ENCODE data around the gene STK17A. TPM values are rescaled to one million over a fixed set of nuclear protein-coding genes. Genes with fewer than 3 reads are reported as not detected.

The STK17A gene
- 18.7 and 27.9 TPM in 2 replicates for total RNA-seq

DNA sequence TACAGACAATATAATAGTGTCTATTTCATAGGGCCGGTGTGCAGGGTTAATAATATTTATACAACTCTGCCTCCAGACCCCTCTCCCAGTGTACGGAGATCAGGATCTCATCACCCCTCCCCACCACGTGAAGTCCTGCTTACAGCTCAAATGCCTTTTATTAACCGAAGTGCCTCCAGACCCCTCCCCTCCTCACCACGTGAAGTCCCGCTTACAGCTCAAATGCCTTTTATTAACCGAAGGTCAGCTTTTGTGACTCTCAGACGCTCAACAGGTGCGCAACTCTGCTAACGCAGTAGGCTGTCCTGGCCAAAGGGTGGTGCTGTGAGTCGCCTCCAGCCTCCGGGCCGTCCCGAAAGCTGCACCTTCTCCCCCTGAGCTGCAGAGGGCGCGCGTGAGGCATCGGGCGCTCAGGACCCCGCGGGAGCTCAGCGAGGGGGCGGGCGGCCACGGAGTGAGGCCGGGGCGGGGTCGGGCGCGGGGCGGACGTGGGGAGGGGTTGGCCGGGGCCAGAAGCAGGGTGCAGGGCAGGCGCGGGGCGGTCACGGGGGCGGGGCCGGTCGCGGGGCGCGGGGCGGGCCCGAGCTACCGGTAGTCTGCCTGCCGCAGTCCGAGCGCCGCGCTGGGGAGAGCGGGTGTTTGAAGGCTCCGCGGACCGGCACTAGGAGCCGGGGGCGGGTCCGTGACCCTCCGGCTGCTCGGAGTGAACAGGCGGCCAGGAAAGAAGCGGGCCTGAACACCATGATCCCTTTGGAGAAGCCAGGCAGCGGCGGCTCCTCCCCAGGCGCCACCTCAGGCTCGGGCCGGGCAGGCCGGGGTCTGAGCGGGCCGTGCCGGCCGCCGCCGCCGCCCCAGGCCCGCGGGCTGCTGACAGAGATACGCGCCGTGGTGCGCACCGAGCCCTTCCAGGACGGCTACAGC lies at the start of gene STK17A:
TSS of gene STK17A (plus strand) at position 606 of the 921 bp plus-strand sequence. CDS start at position 742, 136 bp downstream.
- DNase-seq (ENCODE audit: low read depth in 2 of 2): peak; percentile 94 to 96

DNA sequence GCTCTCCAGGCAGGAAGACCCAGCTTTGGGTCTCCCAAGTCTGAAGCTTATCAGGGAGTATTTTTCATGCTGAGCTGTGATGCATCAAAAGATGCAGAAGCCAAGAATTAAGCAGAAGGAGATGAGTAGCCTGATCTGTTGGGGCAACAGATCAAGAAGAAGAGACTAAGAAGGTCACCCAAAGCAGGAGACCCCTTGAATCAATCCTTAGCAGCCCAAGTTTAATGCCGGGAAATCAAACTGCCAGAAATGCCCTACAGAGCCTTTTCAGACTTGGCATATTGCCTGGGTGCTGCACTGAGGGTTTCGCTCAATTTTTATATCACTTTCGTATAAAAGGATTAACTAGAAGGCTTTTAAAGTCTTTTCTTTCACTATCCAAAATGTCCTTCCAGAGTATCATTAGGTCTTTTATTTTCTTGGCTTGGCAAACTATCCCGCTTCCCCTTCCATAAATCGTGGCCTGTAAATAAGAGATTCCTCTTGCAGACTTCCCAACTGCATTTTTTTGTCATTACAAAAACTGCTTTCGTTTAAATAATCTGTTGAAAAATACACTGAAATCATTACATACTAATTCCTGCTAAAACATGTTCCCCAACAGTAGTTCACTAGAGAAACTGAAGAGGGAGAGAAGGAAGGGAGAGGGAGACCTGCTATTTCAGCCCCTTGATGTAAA lies 49.0 kb upstream of the STK17A start:
- no peak for DNase-seq (ENCODE audit: low read depth in 2 of 2)

DNA sequence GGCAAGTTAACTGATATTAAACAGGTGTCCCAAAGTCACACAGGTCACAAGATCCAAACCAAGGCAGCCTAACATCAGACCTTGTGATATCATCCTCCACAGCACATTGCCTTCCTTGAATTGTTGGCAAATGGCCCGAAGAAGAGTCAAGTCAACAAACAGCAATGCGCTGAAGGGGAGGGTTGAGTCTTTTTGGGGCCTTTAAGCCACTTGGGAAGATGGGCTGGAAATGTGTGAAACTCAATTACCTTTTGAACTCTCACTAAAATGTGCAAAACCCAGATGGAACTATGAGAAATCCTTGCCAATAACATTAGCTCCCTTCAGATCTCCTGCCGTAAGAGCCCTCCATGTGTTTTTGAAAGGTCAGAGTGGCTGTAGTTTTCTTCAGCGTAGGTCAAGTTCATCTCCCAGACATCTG lies 47.9 kb upstream of the STK17A start:
- DNase-seq (ENCODE audit: low read depth in 2 of 2): no peak

DNA sequence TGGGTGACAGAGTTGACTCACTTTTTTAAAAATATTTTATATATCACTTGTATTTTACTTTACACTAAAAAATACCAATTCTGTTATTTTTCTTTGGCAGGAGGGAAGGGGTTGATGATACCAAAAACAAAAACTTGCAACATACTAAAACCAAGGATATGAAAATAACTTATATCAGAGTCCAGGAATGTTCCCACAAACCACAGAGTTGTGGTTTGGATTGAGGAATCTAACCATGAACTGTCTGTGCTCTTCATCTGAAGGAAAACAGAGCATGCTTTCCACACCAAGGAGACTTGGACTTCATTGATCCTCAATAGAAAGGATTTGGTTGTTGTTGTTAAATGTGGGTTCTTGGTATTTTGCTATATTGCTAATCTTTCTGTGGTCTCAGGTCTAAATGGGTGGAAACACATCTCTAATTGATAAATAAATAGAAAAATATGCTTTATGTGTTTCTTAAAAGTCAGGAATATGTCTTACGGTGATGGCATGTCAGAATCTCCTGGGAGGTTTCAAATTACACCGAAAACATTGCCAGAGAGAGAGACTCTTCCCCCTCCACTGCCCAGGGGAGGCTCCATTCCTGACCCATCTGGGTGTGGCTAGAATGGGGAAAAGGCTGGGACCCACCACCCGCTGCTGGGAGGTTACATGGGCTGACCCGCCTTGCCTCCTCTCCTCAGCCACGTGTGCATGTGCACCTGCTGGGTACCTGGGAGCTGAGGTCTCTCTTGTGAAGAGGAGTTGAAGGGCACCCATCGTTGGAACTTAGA lies 46.9 kb upstream of the STK17A start:
- no peak for DNase-seq (ENCODE audit: low read depth in 2 of 2)

DNA sequence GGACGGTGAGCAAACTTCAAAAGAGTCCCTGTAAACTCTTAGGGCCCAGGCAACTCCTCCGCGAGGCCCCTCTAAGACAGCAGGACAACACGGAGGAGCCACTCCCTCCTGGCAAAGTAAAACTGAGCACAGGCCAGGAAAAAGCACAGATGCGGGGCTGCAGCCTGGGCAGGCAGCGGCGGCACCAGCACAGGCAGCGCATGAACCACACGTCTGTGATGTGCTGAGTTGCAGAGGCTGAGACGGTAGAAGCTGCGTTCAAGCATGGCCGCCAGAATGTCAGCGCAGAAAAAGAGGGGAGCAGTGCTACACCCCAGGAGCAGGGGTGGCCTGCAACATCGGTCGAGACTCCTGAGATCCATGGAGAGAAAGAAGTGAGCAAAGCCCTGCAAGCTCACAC lies 46.1 kb upstream of the STK17A start:
- no peak for DNase-seq (ENCODE audit: low read depth in 2 of 2)

DNA sequence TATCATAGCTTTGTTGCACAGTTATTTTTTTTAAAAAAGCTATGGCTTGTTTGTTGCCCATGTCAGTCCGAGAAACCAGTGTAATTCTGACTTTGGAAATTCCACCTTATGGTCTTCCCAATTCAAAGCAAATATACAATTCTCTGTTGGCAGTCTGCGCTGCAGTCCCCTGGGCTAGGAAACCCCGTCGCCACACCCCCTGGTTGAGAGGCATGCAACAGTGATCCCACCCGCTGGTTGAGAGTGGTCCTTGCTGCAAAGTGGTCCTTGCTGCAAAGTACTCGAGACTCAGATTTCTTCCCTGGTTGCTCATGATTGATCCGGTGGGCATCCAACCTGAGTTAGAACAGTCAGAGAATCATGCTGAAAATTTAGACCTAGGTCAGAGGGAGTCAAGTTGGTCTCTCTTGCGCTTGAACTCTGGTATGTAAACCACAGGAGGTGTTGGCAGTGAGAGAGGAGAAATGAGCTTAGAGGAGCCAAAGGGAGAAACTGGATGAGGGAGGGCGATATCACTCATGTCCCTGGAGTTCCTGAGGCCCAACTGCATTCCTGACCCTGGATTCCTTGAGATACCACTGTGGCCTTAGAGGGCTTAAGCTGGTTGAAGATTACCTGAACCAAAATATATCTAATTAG lies 45.0 kb upstream of the STK17A start:
- DNase-seq (ENCODE audit: low read depth in 2 of 2): no peak

DNA sequence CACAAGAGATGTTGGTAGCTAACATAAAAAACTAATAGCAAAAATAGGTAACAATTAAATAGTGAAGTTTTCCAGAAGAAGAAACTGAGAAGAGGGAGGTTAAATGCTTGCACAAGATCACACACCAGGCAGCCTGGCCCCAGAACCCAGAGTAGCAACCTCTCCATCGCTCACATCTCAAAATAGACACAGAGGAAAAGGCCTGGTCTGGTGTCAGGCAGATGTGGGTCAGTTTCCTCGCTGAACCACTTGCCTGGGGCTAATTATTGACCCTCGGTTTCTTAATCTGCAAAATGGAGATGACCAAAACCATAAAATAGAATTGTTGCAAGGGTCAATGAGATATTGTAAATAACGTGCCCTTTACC lies 44.5 kb upstream of the STK17A start:
- DNase-seq (ENCODE audit: low read depth in 2 of 2): no peak

DNA sequence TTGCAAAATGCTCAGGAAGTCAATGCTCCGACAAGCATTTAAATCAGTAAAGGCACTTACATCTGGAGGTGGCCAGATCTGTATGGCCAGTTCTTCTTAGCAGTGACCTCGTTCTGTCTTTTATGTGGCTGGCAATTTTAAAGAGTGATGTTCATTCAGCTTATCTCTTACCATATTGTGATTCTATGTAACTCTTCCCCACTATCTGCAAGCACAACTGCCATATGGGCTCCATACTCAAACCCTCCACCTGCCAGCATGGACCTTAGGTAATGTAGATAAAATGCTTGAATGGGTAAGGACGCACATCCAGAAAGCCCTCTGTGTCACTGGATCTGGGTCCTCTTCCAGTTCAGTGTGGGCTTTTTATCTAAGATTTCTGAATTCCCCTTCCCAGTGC lies 42.4 kb upstream of the STK17A start:
- DNase-seq (ENCODE audit: low read depth in 2 of 2): no peak

DNA sequence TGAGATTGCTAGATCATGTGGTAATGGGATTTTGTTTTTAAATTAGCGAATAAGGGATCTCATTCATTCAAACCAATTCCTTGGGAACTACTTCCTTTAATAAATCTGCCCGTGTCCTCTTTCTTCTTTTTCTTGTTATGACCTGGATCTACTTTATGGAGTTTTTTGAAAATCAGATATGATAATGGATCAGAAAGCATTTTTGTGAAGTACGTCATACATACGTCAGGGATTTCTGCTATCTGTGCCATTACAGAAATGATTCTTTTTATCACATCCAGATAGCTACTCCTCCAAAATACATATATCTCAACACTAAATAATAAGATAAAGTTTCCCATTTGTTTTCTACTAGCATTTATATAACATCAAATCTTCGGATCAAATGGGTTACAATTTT lies 40.2 kb upstream of the STK17A start:
- DNase-seq (ENCODE audit: low read depth in 2 of 2): no peak

DNA sequence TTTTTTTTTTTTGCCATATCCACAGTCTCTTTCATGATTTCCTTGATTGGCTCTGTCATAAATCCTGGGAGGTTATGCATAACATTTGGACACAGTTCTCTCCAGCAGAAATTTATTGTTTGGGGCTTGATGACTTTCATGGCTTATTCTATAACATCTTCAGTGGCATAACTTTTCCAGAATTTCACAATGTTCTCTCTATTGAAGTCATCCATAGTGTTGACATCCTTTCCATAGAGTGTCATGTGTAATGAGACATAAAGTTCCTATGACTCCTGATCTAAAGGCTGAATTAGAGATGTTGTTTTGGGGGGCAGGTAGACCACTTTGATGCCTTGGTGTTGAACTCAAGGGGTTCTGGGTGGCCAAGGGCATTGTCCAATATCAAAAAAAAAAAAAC lies 36.7 kb upstream of the STK17A start:
- DNase-seq (ENCODE audit: low read depth in 2 of 2): no peak

DNA sequence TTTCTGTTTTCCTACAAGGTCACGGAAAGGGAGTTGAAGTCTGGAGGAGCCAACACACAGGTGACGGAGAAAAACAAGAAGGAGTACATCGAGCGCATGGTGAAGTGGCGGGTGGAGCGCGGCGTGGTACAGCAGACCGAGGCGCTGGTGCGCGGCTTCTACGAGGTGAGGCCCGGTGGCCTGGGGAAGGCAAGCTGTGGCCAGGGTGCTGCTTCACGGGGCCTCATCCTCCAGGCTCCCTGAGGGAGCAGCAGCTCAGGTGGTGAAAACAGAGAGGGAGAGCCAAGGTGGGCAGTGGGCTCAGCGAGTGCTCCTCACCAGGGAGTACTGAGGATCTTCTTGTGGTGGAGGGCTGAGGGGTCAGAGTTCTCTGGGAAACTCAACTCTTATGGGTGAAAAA lies 32.5 kb upstream of the STK17A start:
- no peak for DNase-seq (ENCODE audit: low read depth in 2 of 2)

DNA sequence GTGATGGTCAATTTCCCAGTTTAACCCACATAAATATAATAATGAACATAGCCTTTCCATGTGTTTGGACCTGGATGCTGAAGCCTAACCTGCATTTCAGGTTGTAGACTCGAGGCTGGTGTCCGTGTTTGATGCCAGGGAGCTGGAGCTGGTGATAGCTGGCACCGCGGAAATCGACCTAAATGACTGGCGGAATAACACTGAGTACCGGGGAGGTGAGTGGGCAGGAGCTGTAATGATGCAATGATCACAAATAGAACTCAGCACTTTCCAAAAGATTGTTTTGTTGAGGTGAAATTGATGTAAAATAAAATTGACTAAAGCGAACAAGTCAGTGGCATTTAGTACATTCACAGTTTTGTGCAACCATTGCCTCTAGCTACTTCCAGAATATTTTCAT lies 30.8 kb upstream of the STK17A start:
- DNase-seq (ENCODE audit: low read depth in 2 of 2): no peak

DNA sequence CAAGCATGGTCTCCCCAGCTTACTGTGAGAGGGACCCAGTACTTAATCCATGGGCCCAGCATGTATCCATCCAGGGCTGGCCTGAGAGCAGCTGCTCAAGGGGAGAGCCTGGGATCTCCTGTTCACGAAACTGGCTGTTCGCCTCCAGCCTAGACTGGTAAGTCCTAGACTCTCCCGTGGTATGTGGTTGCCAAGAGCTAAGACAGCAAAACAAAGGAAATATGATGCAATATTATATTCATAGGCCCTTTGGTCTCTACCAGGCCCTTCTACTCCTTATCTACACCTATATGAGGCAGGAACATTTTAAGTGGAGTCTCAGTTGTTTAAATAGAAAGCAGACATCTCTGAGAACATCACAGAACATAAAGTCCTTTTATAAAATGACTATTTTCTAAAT lies 28.9 kb upstream of the STK17A start:
- peak in 1 of 2 donors; percentile 46 for DNase-seq (ENCODE audit: low read depth in 2 of 2)

DNA sequence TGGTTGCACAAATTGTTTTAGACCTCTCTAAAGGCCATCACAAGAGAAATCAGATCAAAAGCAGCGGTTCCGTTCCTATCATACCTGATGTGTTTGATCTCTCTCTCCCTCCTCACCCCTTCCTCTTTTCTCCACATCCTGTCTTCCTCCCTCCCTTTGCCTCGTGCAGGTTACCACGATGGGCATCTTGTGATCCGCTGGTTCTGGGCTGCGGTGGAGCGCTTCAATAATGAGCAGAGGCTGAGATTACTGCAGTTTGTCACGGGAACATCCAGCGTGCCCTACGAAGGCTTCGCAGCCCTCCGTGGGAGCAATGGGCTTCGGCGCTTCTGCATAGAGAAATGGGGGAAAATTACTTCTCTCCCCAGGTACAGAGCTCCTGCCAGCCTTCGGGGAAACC lies 28.5 kb upstream of the STK17A start:
- no peak for DNase-seq (ENCODE audit: low read depth in 2 of 2)

DNA sequence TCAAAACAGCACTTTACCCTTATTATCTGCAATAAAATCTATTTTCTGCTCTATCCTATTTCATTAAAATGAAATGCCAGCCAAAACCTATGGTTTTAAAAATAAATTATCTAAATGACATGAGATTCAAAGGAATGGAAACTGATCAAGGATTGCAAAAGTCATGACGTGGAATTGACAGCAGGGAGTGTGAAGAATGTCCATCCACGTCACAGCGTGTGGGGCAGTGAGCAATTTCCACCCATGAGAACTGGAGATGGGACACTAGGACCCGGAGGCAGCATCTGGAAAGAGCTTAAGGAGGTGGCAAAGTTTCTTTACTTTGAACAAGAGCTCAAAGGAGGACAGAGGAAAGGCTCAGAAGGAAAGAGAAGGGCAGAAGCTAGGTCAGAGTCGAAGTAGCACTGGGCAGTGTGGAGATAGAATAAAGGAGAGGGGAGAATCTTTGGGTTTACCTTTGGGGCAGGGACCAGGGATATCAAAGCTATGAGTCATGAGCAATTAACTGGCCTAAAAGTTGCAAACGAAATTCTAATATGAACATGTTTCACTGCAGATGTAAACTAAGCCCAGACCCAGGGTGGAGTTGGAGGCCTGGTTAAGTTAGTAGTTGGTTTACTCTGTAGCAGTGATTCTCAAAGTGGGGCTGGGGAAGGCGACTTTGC lies 24.9 kb upstream of the STK17A start:
- DNase-seq (ENCODE audit: low read depth in 2 of 2): no peak

DNA sequence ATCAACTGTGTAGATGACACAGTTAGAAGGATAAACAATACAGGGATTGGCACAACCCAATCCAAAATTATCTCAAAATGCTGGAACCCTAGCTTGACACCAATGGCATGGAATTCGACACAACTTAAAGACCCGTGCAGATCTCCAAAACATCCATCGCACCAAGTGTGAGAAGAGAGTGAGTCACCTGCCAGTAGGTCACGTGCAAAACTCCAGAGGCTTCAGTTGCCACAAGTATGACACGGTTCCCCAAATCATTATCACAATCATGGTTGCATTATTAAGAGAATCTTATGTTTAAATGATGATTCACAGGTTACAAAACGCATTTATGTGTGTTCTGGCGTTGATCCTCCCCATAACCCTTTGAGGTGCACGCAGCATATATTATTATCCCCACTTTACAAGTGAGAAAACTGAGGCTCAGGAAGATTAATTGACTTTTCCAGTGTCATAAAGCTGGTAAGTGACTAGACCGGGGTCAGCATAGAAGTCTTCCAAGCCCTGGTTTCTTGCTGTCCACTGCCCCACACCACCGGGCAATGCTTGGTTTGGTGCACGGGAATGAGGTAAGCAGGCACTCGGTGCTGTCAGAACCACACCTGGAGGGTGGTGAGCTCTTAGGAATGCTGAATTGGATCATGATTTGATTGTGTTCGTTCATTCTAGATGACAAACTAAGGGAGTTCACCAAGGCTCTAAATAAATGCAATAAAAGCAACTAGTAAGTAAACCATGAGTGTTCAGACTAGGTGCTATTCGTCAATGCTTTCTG lies 23.6 kb upstream of the STK17A start:
- no peak for DNase-seq (ENCODE audit: low read depth in 2 of 2)

DNA sequence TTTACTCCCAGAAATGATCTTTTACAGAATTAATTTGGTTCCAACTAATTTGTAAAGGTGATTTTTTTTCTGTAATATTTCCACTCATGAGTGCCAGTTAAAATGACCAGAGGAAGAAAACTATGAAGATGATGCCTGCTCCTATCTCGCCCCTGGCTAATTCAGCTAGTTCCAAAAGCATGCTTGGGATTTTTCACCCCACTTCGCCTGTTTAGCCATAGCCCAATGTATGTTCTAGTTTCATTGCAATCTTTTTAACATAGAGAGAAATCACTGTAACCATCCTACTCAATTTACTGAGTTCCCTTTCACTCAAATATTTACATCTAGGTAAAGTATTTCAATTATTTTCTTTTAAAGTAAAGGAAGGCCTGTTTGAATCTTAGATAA lies 23.0 kb upstream of the STK17A start:
- DNase-seq (ENCODE audit: low read depth in 2 of 2): no peak

DNA sequence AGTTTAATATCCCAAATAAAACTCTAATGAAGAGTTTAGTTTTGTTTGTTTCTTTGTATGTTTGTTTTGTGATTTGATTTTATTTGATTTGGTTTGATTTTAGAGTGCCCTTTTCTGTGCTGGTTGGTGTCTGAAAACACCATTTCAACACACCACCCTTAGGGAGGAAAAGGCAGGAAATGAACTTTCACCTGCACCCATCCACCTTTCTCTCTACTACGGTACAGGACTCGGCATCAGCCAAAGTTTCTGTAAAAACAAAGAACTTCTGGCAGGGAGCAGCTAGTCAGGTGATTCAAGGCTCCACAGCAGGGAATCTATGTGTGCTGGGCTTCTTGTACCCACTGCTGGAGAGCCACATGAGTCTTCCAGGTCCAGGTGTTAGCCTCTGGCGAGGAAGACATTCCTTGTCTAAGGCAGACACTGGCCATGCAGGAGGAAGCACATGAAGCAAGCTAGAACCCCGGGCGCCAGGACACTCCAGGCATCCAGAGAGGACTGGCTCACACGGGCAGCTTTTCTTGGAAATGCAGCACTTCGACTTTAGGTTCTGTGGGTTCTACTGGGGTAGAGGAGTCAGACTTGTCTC lies 22.1 kb upstream of the STK17A start:
- DNase-seq (ENCODE audit: low read depth in 2 of 2): no peak

DNA sequence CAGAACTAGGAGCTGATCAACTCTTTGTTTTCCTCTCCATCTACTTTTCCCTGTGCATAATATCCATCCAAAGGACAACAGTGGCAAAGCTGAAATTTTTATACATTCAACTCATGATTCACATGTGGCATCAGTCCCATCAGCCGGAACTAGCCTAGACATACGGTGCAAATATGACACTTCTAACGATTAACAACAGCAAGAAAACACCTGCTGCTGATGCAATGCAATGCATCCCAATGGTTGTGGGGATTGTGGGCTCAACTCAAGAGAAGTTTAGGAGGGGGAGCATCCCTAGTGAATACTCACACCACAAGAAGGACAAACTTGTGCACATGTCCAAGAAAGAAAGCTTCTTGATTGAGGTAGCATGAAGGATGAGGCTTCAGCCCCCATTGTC lies 20.5 kb upstream of the STK17A start:
- no peak for DNase-seq (ENCODE audit: low read depth in 2 of 2)

DNA sequence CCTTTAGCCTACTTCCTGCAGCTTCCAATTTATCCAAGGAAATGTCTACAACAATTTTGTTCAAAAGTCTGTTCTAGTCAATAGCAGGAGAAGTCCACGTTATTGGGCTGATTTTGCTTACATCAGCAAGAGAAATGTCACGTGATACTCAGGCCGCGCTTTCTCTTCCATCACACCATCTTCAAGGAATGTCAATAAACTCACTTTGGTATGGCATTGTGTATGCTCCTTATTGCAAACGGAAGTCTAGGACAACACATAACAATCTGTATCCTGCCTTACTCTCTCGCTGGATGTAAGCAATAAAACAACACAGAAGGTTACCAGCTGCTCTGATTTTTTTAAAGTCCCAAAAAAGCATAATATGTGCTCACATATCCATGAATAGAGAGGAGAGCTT lies 17.1 kb upstream of the STK17A start:
- peak in 1 of 2 donors; percentile 76 for DNase-seq (ENCODE audit: low read depth in 2 of 2)
